ENCODE measurements around the gene HAUS7.
"Not testable (repeated sequence)": the region's sequence is repeated elsewhere in the genome, so short reads cannot be mapped to it uniquely, and the experiment has no call there.

The HAUS7 gene

GRCh38 chrX:153408871-153409351, 61.5 kb downstream of the HAUS7 start:
- in situ Hi-C loops (cut with MboI; ENCODE audit: low sequenced_read_pairs, unreplicated experiment): no loop called here
- TF ChIP-seq CTCF (IDR thresholded peaks at IDR 0.05; ENCODE audit: borderline replicate concordance, control extremely low read depth, extremely low read depth, insufficient read depth, missing control alignments): no peak
- DNase-seq (ENCODE audit: low spot score): no peak

DNA sequence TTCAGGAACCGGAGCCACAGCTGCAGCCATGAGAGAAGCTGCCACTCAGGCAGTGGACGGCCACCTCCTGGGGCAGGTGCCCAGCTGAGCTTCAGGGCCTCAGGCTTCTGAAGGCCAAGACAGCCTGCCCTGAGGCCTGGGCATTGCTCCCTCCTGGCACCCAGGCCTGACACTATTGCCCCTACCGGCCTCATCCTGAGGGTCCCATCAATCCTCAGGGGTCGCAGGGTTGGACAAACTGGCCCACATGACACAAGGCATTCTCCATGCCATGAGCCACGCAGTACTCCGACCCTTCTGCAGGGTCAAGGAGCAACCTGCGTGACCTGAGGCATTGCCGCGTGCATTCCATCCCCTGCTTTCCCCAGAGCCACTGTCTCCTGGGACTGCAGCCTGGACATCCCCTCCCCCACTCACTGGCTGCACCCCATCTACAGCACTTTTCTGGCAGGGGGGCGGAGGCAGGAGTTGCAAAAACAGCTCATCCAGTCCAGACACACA, 62.1 kb downstream of the HAUS7 start:
- in situ Hi-C loops (cut with MboI; ENCODE audit: low sequenced_read_pairs, unreplicated experiment): no loop called here
- no peak for DNase-seq (ENCODE audit: low spot score)
- no peak for TF ChIP-seq CTCF (IDR thresholded peaks at IDR 0.05; ENCODE audit: borderline replicate concordance, control extremely low read depth, extremely low read depth, insufficient read depth, missing control alignments)

DNA sequence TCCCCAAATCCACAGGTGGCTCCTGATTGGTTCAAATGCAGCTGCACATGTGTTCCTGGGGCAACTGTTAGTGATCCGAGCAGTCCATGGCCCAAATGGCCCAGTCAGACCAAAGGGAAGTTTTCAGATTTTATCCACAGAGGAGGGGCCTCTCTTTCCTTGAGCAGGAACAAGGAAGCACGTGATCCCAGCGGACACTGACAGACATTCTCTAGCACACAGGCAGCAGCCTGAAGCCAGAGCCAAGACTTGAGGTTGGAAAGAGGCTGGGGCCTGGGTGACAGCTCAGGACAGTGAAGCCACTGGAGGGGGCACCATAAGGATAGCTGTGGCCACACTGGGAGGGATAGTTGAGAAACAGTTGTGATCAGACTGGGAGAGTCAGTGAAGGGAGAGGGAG, 62.6 kb downstream of the HAUS7 start:
- in situ Hi-C loops (cut with MboI; ENCODE audit: low sequenced_read_pairs, unreplicated experiment): no loop called here
- no peak for TF ChIP-seq CTCF (IDR thresholded peaks at IDR 0.05; ENCODE audit: borderline replicate concordance, control extremely low read depth, extremely low read depth, insufficient read depth, missing control alignments)
- no peak for DNase-seq (ENCODE audit: low spot score)

DNA sequence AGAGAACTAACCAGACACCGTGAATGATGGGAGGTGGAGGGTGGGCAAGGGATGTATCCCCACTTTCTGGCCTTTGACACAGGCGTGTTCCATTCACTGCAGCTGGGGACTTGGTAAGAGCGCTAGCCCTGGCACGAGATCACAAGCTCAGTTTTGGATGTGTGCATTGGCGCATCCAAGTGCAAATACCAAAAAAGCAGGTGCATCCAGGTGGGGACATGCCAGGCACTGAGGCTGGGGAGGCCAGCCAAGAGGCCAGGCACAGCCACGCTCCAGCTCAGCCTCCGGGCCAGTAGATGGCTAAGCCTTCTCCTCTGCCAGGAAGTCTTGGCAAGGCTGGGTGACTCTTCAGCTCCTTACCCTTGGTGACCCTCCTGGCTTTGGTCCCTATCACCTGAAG, 63.5 kb downstream of the HAUS7 start:
- no peak for DNase-seq (ENCODE audit: low spot score)
- no peak for TF ChIP-seq CTCF (IDR thresholded peaks at IDR 0.05; ENCODE audit: borderline replicate concordance, control extremely low read depth, extremely low read depth, insufficient read depth, missing control alignments)
- in situ Hi-C loops (cut with MboI; ENCODE audit: low sequenced_read_pairs, unreplicated experiment): no loop called here

GRCh38 chrX:153406011-153406410, 64.4 kb downstream of the HAUS7 start:
- DNase-seq (ENCODE audit: low spot score): no peak
- in situ Hi-C loops (cut with MboI; ENCODE audit: low sequenced_read_pairs, unreplicated experiment): no loop called here
- TF ChIP-seq CTCF (IDR thresholded peaks at IDR 0.05; ENCODE audit: borderline replicate concordance, control extremely low read depth, extremely low read depth, insufficient read depth, missing control alignments): no peak

DNA sequence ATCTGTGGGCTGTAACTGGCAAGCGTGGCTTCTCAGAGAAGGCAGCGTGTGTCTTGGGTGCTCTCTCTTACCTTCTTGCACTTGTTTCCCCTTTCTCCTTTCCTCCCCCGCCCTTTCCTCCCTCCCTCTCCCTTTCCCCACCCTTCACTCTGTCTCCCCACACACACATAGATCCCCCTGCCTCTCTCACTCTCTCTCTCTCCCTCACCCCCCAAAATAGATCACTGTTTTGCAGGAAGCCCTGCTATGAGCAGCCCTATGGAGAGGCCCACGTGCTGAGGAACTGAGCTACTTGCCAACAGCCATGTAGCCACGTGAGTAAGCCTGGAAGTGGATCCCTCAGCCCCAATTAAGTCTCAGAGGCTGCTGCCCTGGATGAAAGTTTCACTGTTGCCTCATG, 65.0 kb downstream of the HAUS7 start:
- in situ Hi-C loops (cut with MboI; ENCODE audit: low sequenced_read_pairs, unreplicated experiment): no loop called here
- no peak for DNase-seq (ENCODE audit: low spot score)
- TF ChIP-seq CTCF (IDR thresholded peaks at IDR 0.05; ENCODE audit: borderline replicate concordance, control extremely low read depth, extremely low read depth, insufficient read depth, missing control alignments): no peak

DNA sequence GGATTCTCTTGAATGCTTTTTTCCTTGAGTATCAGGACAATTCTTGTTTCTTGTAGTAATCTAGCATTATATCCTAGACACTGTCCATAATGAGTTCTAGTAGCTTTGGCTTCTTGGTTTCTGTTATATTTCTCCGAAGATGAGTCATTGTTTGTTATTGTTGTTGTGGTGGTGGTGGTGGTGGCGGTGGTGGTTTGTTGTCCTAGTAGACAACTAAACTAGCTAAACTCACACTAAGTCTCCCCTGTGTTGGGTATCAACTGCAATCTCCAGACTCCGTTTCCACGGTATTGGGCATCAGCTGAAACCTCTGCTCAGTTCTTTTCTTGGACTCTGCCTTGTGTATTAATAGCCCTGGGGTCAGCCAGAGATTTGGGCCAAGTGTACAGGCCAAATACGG, 66.0 kb downstream of the HAUS7 start:
- DNase-seq (ENCODE audit: low spot score); in situ Hi-C loops (cut with MboI; ENCODE audit: low sequenced_read_pairs, unreplicated experiment): not testable (repeated sequence)

Data from GM13976 (cell line).